ENCODE data around the gene HDGFL3.
"Not testable (repeated sequence)": the region's sequence is repeated elsewhere in the genome, so short reads cannot be mapped to it uniquely, and the experiment has no call there.

Gene HDGFL3

DNA sequence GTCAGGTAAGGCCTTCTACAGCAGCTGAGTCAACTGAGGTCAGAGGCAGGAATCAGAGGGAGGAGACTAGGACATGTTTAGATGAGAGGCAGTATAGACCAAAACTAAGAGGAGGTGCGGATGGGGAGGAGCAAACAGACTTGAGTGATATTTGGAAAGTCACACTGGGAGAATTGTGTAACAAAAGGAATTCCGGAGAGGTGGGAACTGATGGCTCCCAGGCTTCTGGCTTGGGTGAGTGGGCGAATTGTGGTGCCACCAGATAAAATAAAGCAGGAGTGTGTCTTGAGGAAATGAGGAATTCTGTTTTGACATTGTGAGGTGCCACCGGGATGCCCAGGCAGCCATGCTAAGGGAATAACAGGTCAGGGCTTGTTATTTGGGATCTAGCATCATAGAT is 103.5 kb downstream of the HDGFL3 start:
- no peak for DNase-seq (ENCODE audit: low read depth in 2 of 2, low spot score in 1 of 2)

DNA sequence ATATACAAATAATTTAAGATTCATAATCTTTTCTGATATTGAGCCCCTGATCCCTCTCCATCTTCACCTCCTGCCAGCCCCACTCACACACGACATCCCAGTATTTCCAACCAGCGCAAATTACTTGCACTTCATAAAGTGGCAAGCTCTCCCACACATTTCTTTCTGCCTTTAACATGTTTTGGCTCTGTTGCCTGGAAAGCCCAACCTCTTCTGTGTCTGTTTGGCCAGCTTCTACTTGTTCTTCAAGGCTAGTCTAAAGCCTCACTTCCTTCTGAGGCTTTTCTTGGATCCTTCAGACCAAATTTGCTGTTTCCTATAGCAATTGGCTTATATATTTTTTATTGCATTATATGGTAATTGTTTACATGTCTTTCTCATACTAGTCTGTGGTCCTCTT is 105.3 kb downstream of the HDGFL3 start:
- DNase-seq (ENCODE audit: low read depth in 2 of 2, low spot score in 1 of 2) = no peak

DNA sequence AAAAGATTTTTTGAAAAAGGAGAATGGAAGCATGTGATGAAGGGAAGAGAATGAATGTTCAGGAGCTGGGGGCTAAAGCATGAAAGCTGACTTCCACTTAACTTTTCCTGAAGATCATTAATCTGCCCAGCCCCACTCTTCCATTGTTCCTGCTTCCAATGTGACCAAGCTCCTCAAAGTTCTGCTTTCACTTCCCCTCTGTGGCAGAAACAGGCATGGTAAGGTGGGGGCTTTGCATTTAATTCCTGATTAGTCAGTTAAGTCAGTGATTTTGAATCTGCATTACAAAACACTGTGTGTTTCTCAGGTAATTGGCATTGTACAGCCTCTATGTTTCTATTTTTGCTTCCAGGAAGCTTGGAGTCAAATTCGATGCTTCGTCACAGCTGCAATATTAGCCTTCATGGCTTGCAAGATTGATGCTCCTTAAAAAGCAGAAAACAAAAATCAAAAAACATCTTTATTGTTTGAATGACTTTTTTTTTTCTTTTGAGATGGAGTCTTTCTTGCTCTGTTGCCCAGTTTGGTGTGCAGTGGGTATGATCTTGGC is 107.5 kb downstream of the HDGFL3 start:
- no peak for DNase-seq (ENCODE audit: low read depth in 2 of 2, low spot score in 1 of 2)

GRCh38 chr15:83099290-83099689 is 108.3 kb downstream of the HDGFL3 start:
- DNase-seq (ENCODE audit: low read depth in 2 of 2, low spot score in 1 of 2) = no peak

- no peak for DNase-seq (ENCODE audit: low read depth in 2 of 2, low spot score in 1 of 2)
Measured at GRCh38 chr15:83098079-83098478, 109.5 kb downstream of the HDGFL3 start.

- no peak for DNase-seq (ENCODE audit: low read depth in 2 of 2, low spot score in 1 of 2)
Measured at GRCh38 chr15:83094583-83094982, 113.0 kb downstream of the HDGFL3 start.

GRCh38 chr15:83092309-83092976 is 115.2 kb downstream of the HDGFL3 start:
- DNase-seq (ENCODE audit: low read depth in 2 of 2, low spot score in 1 of 2) = no peak

GRCh38 chr15:83091965-83092308 is 115.7 kb downstream of the HDGFL3 start:
- not testable (repeated sequence) for DNase-seq (ENCODE audit: low read depth in 2 of 2, low spot score in 1 of 2)

GRCh38 chr15:83090465-83090864 is 117.2 kb downstream of the HDGFL3 start:
- DNase-seq (ENCODE audit: low read depth in 2 of 2, low spot score in 1 of 2) = no peak

GRCh38 chr15:83088876-83089275 is 118.7 kb downstream of the HDGFL3 start:
- no peak for DNase-seq (ENCODE audit: low read depth in 2 of 2, low spot score in 1 of 2)

DNA sequence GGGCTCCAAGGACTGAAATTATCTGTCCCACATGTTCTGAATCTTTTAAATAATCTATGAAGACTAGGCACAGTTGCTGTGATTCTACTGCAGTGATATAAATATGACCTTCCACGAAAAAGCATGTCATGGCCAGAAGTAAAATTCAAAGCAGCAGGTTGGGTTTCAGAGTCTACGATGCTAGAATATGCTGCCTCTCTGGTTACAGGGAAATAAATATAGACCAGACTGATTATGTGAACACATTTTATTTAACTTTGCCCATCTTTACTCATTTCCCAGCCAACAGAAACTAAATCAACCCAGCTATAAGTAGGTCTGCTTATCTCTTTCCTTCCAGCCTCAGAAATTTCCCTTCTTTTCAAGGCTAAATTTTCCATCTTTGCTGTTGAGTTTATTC is 120.0 kb downstream of the HDGFL3 start:
- no peak for DNase-seq (ENCODE audit: low read depth in 2 of 2, low spot score in 1 of 2)

- not testable (repeated sequence) for DNase-seq (ENCODE audit: low read depth in 2 of 2, low spot score in 1 of 2)
Measured at GRCh38 chr15:83085864-83086552, 121.6 kb downstream of the HDGFL3 start.

- DNase-seq (ENCODE audit: low read depth in 2 of 2, low spot score in 1 of 2) = not testable (repeated sequence)
Measured at GRCh38 chr15:83085461-83085860, 122.2 kb downstream of the HDGFL3 start.

GRCh38 chr15:83082730-83083386 is 124.8 kb downstream of the HDGFL3 start:
- no peak for DNase-seq (ENCODE audit: low read depth in 2 of 2, low spot score in 1 of 2)

- DNase-seq (ENCODE audit: low read depth in 2 of 2, low spot score in 1 of 2) = no peak
Measured at GRCh38 chr15:83081256-83082014, 126.2 kb downstream of the HDGFL3 start.

- no peak for DNase-seq (ENCODE audit: low read depth in 2 of 2, low spot score in 1 of 2)
Measured at GRCh38 chr15:83078712-83079111, 128.9 kb downstream of the HDGFL3 start.

Measured in stimulated activated CD8-positive, alpha-beta memory T cell treated with anti-CD3 and anti-CD28 coated beads, Interleukin-4, amount 100 ng/mL, for 1 hour (primary cell).